Lower lobe of right lung (tissue), 2 donors: ENCODE data around the gene ANKRD11. TPM values are rescaled to one million over a fixed set of nuclear protein-coding genes. Genes with fewer than 3 reads are reported as not detected.

ENCODE experiments used
- ATAC-seq, 2 donors: fragments of 200-7000 bp; cut with Tn5 transposase; one replicate each; pipeline ENCODE4 v1.9.1; 2020 to 2022; ENCODE audit warnings: mild to moderate bottlenecking in 2 of 2, moderate library complexity in 2 of 2
- DNase-seq: peaks from one replicate; pipeline ENCODE4 v3.0.0-alpha.2; 2020
- H3K27ac ChIP-seq: fragments of 200-600 bp; one replicate; pipeline ENCODE4 v1.8.0; 2022
- H3K27me3 ChIP-seq: fragments of 200-600 bp; one replicate; pipeline ENCODE4 v1.8.0; 2022; ENCODE audit warnings: low read depth
- H3K36me3 ChIP-seq: fragments of 200-600 bp; one replicate; pipeline ENCODE4 v1.8.0; 2022; ENCODE audit warnings: mild to moderate bottlenecking
- H3K4me1 ChIP-seq: fragments of 200-600 bp; one replicate; pipeline ENCODE4 v1.8.0; 2022
- H3K4me3 ChIP-seq: fragments of 200-600 bp; one replicate; pipeline ENCODE4 v1.8.0; 2022; ENCODE audit warnings: mild to moderate bottlenecking
- H3K9me3 ChIP-seq: fragments of 200-600 bp; one replicate; pipeline ENCODE4 v1.8.0; 2022
- intact Hi-C: fragments of 100-400 bp; cut with DNase I; formaldehyde crosslinking; loops from one replicate; pipeline ENCODE4 v1.11.0; 2022
- total RNA-seq: library from RNA; stranded (reverse); fragmentation: NEBNext Ultra II Directional; extraction: Animal tissue kit (Norgen Biotek cat#: 25700); gene quantifications from one replicate; pipeline ENCODE4 v1.2.1, GENCODE V29; 2021
- TF ChIP-seq, protein P1 (sequence below): fragments of 200-600 bp; IDR thresholded peaks from one replicate; pipeline ENCODE4 v1.8.0; 2022; ENCODE audit warnings: antibody characterized with exemption, mild to moderate bottlenecking
- donor health status: DM: no; HTN: yes; CAD: no; lungs with severe emphysema.

The ANKRD11 gene
- total RNA-seq, 1 donor from 2014 or later = 127 TPM

- ATAC-seq = no peak
These were observed 212.6 kb downstream of the ANKRD11 start for GRCh38 chr16:89277641-89278341.

DNA sequence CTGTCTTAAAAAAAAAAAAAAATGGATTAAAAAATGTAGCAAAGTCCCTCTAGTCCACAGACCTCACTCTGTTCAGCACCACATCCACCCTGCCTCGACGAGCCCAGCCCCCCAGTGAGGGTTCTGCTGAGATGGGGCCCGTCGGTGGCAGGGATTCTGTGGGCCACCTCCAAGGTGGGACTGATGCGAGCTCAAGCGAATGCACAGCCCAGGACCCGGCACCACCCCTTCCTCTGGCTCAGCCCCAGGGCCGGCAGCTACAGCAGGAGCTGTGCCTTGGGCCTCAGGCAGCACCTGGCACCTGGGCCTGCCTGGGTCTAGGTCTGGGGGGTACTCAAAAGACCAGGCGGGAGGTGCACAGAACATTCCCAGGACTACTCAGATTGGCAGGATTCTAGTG is 213.3 kb downstream of the ANKRD11 start:
- peaks cover 95% of the 10 kb centered on the region for H3K36me3 ChIP-seq
- ATAC-seq = no peak
- intact Hi-C loops = no loop called here

More at GRCh38 chr16:89277641-89278341, 212.6 kb downstream of the ANKRD11 start:
- Histone ChIP-seq H3K9me3 (no peaks in the 10 kb centered on the region), H3K36me3 (peaks cover 95% of the 10 kb centered on the region), H3K27me3 (no peaks in the 10 kb centered on the region), H3K4me1 (no peaks in the 10 kb centered on the region), H3K4me3 (no peak overlapping the region), H3K27ac (no peak overlapping the region)
- DNase-seq = no peak
- intact Hi-C loops = no loop called here
- TF ChIP-seq, protein P1, sequence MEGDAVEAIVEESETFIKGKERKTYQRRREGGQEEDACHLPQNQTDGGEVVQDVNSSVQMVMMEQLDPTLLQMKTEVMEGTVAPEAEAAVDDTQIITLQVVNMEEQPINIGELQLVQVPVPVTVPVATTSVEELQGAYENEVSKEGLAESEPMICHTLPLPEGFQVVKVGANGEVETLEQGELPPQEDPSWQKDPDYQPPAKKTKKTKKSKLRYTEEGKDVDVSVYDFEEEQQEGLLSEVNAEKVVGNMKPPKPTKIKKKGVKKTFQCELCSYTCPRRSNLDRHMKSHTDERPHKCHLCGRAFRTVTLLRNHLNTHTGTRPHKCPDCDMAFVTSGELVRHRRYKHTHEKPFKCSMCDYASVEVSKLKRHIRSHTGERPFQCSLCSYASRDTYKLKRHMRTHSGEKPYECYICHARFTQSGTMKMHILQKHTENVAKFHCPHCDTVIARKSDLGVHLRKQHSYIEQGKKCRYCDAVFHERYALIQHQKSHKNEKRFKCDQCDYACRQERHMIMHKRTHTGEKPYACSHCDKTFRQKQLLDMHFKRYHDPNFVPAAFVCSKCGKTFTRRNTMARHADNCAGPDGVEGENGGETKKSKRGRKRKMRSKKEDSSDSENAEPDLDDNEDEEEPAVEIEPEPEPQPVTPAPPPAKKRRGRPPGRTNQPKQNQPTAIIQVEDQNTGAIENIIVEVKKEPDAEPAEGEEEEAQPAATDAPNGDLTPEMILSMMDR = no peak

GRCh38 chr16:89275837-89276720 is 214.3 kb downstream of the ANKRD11 start:
- Histone ChIP-seq H3K4me1 (no peaks in the 10 kb centered on the region), H3K27ac (no peak overlapping the region), H3K9me3 (no peaks in the 10 kb centered on the region), H3K27me3 (no peaks in the 10 kb centered on the region), H3K4me3 (no peak overlapping the region), H3K36me3 (peaks cover 96% of the 10 kb centered on the region)
- intact Hi-C loops = no loop called here
- DNase-seq = no peak
- ATAC-seq = no peak
- TF ChIP-seq, protein P1 = no peak

More for the DNA sequence above, 213.3 kb downstream of the ANKRD11 start:
- Histone ChIP-seq H3K4me1 (no peaks in the 10 kb centered on the region), H3K27ac (no peak overlapping the region), H3K27me3 (no peaks in the 10 kb centered on the region), H3K9me3 (no peaks in the 10 kb centered on the region), H3K4me3 (no peak overlapping the region)
- DNase-seq = no peak
- TF ChIP-seq, protein P1 = no peak

GRCh38 chr16:89275284-89275584 is 215.1 kb downstream of the ANKRD11 start:
- intact Hi-C loops = no loop called here
- DNase-seq (no peak), ATAC-seq (no peak)
- TF ChIP-seq, protein P1 = no peak
- peaks cover 96% of the 10 kb centered on the region for H3K36me3 ChIP-seq
- no peaks in the 10 kb centered on the region for H3K4me1 ChIP-seq
- H3K27me3 ChIP-seq = no peaks in the 10 kb centered on the region
- no peak overlapping the region for H3K4me3 ChIP-seq
- H3K27ac ChIP-seq = no peak overlapping the region
- no peaks in the 10 kb centered on the region for H3K9me3 ChIP-seq

DNA sequence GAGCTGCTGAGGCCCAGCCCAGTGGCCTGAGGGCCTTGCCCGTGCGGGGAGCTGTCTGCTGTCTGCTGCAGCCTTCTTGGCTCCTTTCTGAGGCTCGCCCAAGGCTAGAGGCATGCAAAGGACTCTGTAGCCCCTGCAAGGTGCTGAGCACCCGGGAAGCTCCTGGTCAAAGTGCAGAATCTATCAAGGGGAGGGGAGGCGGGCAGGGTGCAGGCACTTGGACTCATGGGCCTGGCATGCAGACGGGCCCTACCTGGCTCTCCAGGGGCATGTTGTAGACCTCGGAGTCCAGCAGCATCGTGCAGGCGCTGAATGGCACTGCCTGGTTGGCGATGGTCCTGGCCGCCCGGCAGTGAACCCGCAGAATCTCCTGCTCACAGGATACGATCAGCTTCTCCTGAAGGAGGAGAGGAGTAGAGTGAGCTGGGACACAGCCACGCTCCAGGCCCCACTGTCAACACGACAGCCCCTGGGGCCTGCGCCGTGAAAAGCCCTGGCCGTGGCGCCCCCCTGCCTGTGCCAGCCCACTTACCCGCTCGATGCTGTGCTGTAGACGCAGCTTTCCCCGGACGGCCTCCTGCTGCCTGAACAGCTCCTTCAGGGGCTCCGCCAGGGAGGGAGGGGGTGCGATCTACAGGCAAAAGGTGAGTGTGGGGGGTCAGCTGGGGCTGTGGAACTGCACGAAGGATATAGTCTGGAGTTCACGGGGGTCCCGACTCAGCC is 215.6 kb downstream of the ANKRD11 start:
- intact Hi-C loops = no loop called here
- no peaks in the 10 kb centered on the region for H3K4me1 ChIP-seq
- no peak for ATAC-seq
- H3K9me3 ChIP-seq = no peaks in the 10 kb centered on the region
- no peaks in the 10 kb centered on the region for H3K27me3 ChIP-seq
- H3K27ac ChIP-seq = no peak overlapping the region
- TF ChIP-seq, protein P1 = no peak
- DNase-seq = no peak
- no peak overlapping the region for H3K4me3 ChIP-seq
- H3K36me3 ChIP-seq = peaks cover 96% of the 10 kb centered on the region
